Measurements from ENCODE around the gene EML4.

- TF ChIP-seq, protein P1, sequence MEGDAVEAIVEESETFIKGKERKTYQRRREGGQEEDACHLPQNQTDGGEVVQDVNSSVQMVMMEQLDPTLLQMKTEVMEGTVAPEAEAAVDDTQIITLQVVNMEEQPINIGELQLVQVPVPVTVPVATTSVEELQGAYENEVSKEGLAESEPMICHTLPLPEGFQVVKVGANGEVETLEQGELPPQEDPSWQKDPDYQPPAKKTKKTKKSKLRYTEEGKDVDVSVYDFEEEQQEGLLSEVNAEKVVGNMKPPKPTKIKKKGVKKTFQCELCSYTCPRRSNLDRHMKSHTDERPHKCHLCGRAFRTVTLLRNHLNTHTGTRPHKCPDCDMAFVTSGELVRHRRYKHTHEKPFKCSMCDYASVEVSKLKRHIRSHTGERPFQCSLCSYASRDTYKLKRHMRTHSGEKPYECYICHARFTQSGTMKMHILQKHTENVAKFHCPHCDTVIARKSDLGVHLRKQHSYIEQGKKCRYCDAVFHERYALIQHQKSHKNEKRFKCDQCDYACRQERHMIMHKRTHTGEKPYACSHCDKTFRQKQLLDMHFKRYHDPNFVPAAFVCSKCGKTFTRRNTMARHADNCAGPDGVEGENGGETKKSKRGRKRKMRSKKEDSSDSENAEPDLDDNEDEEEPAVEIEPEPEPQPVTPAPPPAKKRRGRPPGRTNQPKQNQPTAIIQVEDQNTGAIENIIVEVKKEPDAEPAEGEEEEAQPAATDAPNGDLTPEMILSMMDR (conservative IDR thresholded peaks at IDR 0.05; ENCODE audit: low read length): no peak
- TF ChIP-seq EZH2phosphoT487 (IDR thresholded peaks at IDR 0.05; ENCODE audit: borderline replicate concordance, low read depth, low read length): no peak
These were observed 123.9 kb downstream of the EML4 start for GRCh38 chr2:42293019-42293418.
